Panc1 (cell line): ENCODE data around the gene DIAPH2. TPM values are rescaled to one million over a fixed set of nuclear protein-coding genes. Genes with fewer than 3 reads are reported as not detected.

Experiments used
- ATAC-seq: fragments of 200-7000 bp; cut with Tn5 transposase; 2 replicates; pipeline ENCODE4 v1.9.1; 2020; ENCODE audit warnings: mild to moderate bottlenecking, moderate library complexity
- BruUV-seq: library from RNA; stranded (reverse); fragments of 400-500 nt; replicated peaks from 2 replicates; lab custom pipeline; 2021; lab: Mats Ljungman, UMichigan
- CTCF ChIA-PET: fragments of 300-600 bp; sonication (Branson Sonifier 250); formaldehyde crosslinking; loops from one replicate; lab custom pipeline; 2022; ENCODE audit warnings: antibody characterized with exemption; lab: Charles Lee
- POLR2A ChIA-PET: fragments of 300-600 bp; sonication (Branson Sonifier 250); formaldehyde crosslinking; loops from one replicate; lab custom pipeline; 2022; ENCODE audit warnings: antibody characterized with exemption; lab: Charles Lee
- DNase-seq: peaks from one replicate; pipeline ENCODE4 v3.0.0-alpha.2; 2010; ENCODE audit warnings: low read depth, low spot score
- H3K27ac ChIP-seq: 2 replicates; pipeline ENCODE4 v1.5.1; 2011; ENCODE audit warnings: mild to moderate bottlenecking, low read length, inconsistent platforms
- H3K27me3 ChIP-seq: fragments of 200-500 bp; sonication (Bioruptor generic); 2 replicates; pipeline ENCODE4 v1.6.0; 2014; ENCODE audit warnings: low read length, inconsistent platforms; ENCODE audit not compliant: control insufficient read depth, insufficient read depth
- H3K36me3 ChIP-seq: fragments of 200-500 bp; sonication (Bioruptor generic); 2 replicates; pipeline ENCODE4 v1.5.1; 2014; ENCODE audit warnings: inconsistent platforms, mild to moderate bottlenecking, low read length, moderate library complexity; ENCODE audit not compliant: control insufficient read depth, insufficient read depth
- H3K4me1 ChIP-seq: 2 replicates; pipeline ENCODE4 v1.5.1; 2011; ENCODE audit warnings: inconsistent platforms, mild to moderate bottlenecking, low read length, moderate library complexity; ENCODE audit not compliant: control insufficient read depth, insufficient read depth
- H3K4me3 ChIP-seq, 2 experiments: 2 replicates each; pipeline ENCODE4 v1.5.1; 2011 to 2012; ENCODE audit warnings: low read depth in 2 of 2, low read length in 2 of 2, mild to moderate bottlenecking in 2 of 2, inconsistent platforms in 1 of 2, moderate library complexity in 1 of 2
- H3K9me3 ChIP-seq: fragments of 200-500 bp; sonication (Bioruptor generic); 2 replicates; pipeline ENCODE4 v1.5.1; 2014; ENCODE audit warnings: low read depth, mild to moderate bottlenecking, inconsistent platforms, low read length, moderate library complexity; ENCODE audit not compliant: control insufficient read depth, insufficient read depth
- POLR2AphosphoS5 ChIP-seq: IDR thresholded peaks from 2 replicates; pipeline ENCODE4 v1.6.1; 2012; ENCODE audit warnings: mild to moderate bottlenecking, low read depth, low read length, moderate library complexity
- SIN3A ChIP-seq: IDR thresholded peaks from 2 replicates; pipeline ENCODE4 v1.6.1; 2012; ENCODE audit warnings: low read depth, mild to moderate bottlenecking, low read length, moderate library complexity, borderline replicate concordance; ENCODE audit not compliant: insufficient read depth
- TCF7L2 ChIP-seq: IDR thresholded peaks from 2 replicates; pipeline ENCODE4 v1.6.1; 2011; ENCODE audit warnings: mild to moderate bottlenecking, low read depth, low read length, inconsistent platforms
- in situ Hi-C: cut with HindIII; loops from 2 replicates; pipeline ENCODE4 v1.10.0; 2016; ENCODE audit warnings: low sequenced_read_pairs, low pct_unique_long_range_greater_than_20kb
- intact Hi-C: fragments of 100-400 bp; cut with micrococcal nuclease; formaldehyde crosslinking; loops from one replicate; pipeline ENCODE4 v1.10.0; 2022; ENCODE audit not compliant: unreplicated experiment
- total RNA-seq: library from RNA; stranded (reverse); gene quantifications from one replicate; pipeline ENCODE4 v1.2.1, GENCODE V29; 2021; ENCODE audit not compliant: unreplicated experiment
- TF ChIP-seq, protein P1 (sequence below), 2 experiments: IDR thresholded peaks; 2 replicates each; pipeline ENCODE4 v1.6.1; 2011 to 2012; ENCODE audit warnings: low read depth in 2 of 2, control low read depth in 1 of 2, low read length in 1 of 2, mild to moderate bottlenecking in 1 of 2, moderate library complexity in 1 of 2; ENCODE audit not compliant: insufficient read depth in 1 of 2
- TF ChIP-seq, protein P2 (sequence below): fragments of 450-650 bp; IDR thresholded peaks from 2 replicates; pipeline ENCODE4 v1.5.1; 2017; ENCODE audit warnings: mild to moderate bottlenecking

DIAPH2 gene
- total RNA-seq, 1 experiment from 2014 or later, result 17.0 TPM

DNA sequence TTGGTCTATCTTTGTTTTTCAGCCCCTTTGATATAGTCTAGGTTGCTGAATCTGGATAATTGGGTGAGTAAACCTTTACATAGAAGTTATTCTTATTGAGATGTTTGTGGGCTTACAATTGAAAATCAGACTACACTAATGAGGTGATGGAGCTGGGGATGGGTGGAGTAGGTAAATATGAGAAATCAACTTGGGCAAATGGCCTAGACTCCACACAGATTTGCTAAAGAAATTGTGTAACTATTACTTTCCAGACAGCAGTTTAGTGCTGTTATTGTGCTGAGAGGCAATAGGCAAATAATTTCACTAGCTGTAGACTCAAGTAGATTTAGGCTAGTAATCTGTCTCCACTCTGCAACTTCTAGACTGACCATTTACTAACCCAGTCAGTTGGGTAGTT lies 8.2 kb downstream of the DIAPH2 start:
- ChIA-PET CTCF (no interaction called here), POLR2A (no interaction called here)
- H3K4me1 ChIP-seq, result no peaks in the 10 kb centered on the region
- TF ChIP-seq, protein P1, sequence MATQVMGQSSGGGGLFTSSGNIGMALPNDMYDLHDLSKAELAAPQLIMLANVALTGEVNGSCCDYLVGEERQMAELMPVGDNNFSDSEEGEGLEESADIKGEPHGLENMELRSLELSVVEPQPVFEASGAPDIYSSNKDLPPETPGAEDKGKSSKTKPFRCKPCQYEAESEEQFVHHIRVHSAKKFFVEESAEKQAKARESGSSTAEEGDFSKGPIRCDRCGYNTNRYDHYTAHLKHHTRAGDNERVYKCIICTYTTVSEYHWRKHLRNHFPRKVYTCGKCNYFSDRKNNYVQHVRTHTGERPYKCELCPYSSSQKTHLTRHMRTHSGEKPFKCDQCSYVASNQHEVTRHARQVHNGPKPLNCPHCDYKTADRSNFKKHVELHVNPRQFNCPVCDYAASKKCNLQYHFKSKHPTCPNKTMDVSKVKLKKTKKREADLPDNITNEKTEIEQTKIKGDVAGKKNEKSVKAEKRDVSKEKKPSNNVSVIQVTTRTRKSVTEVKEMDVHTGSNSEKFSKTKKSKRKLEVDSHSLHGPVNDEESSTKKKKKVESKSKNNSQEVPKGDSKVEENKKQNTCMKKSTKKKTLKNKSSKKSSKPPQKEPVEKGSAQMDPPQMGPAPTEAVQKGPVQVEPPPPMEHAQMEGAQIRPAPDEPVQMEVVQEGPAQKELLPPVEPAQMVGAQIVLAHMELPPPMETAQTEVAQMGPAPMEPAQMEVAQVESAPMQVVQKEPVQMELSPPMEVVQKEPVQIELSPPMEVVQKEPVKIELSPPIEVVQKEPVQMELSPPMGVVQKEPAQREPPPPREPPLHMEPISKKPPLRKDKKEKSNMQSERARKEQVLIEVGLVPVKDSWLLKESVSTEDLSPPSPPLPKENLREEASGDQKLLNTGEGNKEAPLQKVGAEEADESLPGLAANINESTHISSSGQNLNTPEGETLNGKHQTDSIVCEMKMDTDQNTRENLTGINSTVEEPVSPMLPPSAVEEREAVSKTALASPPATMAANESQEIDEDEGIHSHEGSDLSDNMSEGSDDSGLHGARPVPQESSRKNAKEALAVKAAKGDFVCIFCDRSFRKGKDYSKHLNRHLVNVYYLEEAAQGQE (IDR thresholded peaks at IDR 0.05; ENCODE audit: insufficient read depth in 1 of 2, low read depth in 2 of 2, low read length in 1 of 2), result no peak
- TF ChIP-seq SIN3A (no peak), TCF7L2 (no peak), POLR2AphosphoS5 (no peak)
- TF ChIP-seq, protein P2, sequence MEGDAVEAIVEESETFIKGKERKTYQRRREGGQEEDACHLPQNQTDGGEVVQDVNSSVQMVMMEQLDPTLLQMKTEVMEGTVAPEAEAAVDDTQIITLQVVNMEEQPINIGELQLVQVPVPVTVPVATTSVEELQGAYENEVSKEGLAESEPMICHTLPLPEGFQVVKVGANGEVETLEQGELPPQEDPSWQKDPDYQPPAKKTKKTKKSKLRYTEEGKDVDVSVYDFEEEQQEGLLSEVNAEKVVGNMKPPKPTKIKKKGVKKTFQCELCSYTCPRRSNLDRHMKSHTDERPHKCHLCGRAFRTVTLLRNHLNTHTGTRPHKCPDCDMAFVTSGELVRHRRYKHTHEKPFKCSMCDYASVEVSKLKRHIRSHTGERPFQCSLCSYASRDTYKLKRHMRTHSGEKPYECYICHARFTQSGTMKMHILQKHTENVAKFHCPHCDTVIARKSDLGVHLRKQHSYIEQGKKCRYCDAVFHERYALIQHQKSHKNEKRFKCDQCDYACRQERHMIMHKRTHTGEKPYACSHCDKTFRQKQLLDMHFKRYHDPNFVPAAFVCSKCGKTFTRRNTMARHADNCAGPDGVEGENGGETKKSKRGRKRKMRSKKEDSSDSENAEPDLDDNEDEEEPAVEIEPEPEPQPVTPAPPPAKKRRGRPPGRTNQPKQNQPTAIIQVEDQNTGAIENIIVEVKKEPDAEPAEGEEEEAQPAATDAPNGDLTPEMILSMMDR, result no peak
- in situ Hi-C loops (no loop called here), intact Hi-C loops (no loop called here)
- H3K36me3 ChIP-seq, result no peaks in the 10 kb centered on the region
- H3K27me3 ChIP-seq, result no peaks in the 10 kb centered on the region
- no peak overlapping the region for H3K4me3 ChIP-seq
- H3K27ac ChIP-seq, result no peak overlapping the region
- DNase-seq, result no peak
- BruUV-seq, result no TSS peak
- no peaks in the 10 kb centered on the region for H3K9me3 ChIP-seq
- no peak for ATAC-seq

DNA sequence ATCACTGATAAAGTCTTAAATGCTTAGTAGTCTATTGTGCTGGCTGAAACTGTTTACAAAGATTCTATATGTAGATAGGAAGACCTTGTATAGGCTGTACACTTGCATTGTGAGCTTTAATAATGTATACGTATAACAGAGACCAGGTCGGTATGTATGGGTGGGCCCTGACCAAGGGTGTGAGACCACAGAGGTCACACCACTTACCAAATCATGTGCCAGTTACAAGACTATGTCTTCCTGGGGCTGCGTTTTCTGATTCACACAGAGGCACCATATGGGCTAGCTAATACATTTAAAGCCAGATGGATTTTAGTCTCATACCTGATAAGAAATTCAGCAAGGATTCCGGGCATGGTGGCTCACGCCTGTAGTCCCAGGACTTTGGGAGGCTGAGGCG lies 8.8 kb downstream of the DIAPH2 start:
- intact Hi-C loops, result no loop called here
- H3K27ac ChIP-seq, result no peak overlapping the region
- CTCF ChIA-PET, result no interaction called here
- no peaks in the 10 kb centered on the region for H3K36me3 ChIP-seq
- H3K27me3 ChIP-seq, result no peaks in the 10 kb centered on the region
- H3K9me3 ChIP-seq, result no peaks in the 10 kb centered on the region
- POLR2A ChIA-PET, result no interaction called here
- DNase-seq, result no peak
- BruUV-seq, result no TSS peak
- no peak for ATAC-seq
- H3K4me3 ChIP-seq, result no peak overlapping the region
- in situ Hi-C loops, result no loop called here
- TF ChIP-seq SIN3A (no peak), POLR2AphosphoS5 (no peak), TCF7L2 (no peak)
- TF ChIP-seq, protein P1 (IDR thresholded peaks at IDR 0.05; ENCODE audit: insufficient read depth in 1 of 2, low read depth in 2 of 2, low read length in 1 of 2), result no peak
- TF ChIP-seq, protein P2, result no peak
- H3K4me1 ChIP-seq, result no peaks in the 10 kb centered on the region
